ENCODE results near the gene ZFP62. TPM values are rescaled to one million over a fixed set of nuclear protein-coding genes. Genes with fewer than 3 reads are reported as not detected.
A peak's percentile ranks its signal among the peaks of the same experiment; 100 is the strongest.

Gene ZFP62
- total RNA-seq, 1 donor from 2014 or later, result 14.5 TPM

DNA sequence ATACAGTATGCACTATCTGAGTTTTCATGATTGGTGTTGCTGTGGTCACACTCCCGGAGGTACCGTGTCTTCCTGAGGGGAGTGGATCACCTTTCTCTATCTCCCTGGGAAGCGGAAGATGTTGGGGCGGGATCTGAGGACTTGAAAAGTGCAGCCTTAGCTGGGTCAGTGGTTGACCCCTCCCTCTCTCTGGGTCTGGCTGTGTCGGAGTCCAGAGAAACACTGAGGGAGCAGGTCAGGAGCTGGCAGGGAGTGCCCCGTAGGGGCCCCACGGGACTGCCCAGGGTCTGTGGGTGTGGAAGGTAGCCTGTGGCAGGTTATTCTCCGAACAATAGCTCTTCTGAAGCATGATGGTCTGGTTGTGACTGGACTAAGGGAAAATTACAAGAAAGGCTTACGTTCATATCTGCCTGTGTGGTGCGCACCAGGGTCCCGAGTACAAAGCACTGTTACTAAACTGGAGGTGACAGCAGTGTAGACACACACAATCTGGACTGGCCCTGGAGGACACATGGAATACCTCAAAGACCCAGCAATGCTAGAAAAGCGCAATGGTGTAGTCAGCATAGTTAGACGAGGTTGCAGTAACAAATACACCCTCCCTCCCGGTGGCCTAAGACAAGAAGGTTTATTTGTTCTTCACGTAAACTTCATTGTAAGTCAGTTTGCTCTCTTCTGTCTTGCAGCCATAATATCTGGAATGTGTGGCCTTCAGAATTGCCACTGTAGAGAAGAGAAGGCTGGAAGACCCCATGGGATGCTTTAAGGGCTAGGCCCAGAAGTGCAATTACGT, 9.4 kb upstream of the ZFP62 start:
- Mint-ChIP-seq H3K27ac (ENCODE audit: unreplicated experiment) (no peak overlapping the region), H3K4me1 (ENCODE audit: low read depth, unreplicated experiment) (no peaks in the 10 kb centered on the region), H3K4me3 (ENCODE audit: unreplicated experiment) (no peak overlapping the region), H3K27me3 (ENCODE audit: low read depth, unreplicated experiment) (peaks cover 1% of the 10 kb centered on the region), H3K9me3 (ENCODE audit: unreplicated experiment) (no peaks in the 10 kb centered on the region), H3K36me3 (ENCODE audit: low read depth, unreplicated experiment) (no peaks in the 10 kb centered on the region)
- Histone ChIP-seq H3K27ac (ENCODE audit: low read depth, low read length) (no peak overlapping the region), H4K20me1 (ENCODE audit: insufficient read depth, low read length) (no peaks in the 10 kb centered on the region), H2AFZ (ENCODE audit: low read depth, low read length) (no peak overlapping the region), H3K9me3 (ENCODE audit: insufficient read depth, low read depth, low read length) (no peaks in the 10 kb centered on the region), H3K36me3 (ENCODE audit: insufficient read depth, low read length) (no peaks in the 10 kb centered on the region), H3K4me1 (ENCODE audit: insufficient read depth, low read length) (no peaks in the 10 kb centered on the region), H3K79me2 (ENCODE audit: insufficient read depth, low read length) (no peaks in the 10 kb centered on the region), H3K27me3 (ENCODE audit: insufficient read depth, low read length) (no peaks in the 10 kb centered on the region), H3K9ac (ENCODE audit: low read length) (no peak overlapping the region), H3K4me2 (ENCODE audit: low read length) (no peak overlapping the region), H3K4me3 (ENCODE audit: insufficient read depth, low read depth, low read length) (no peak overlapping the region)
- TF ChIP-seq, protein P1, sequence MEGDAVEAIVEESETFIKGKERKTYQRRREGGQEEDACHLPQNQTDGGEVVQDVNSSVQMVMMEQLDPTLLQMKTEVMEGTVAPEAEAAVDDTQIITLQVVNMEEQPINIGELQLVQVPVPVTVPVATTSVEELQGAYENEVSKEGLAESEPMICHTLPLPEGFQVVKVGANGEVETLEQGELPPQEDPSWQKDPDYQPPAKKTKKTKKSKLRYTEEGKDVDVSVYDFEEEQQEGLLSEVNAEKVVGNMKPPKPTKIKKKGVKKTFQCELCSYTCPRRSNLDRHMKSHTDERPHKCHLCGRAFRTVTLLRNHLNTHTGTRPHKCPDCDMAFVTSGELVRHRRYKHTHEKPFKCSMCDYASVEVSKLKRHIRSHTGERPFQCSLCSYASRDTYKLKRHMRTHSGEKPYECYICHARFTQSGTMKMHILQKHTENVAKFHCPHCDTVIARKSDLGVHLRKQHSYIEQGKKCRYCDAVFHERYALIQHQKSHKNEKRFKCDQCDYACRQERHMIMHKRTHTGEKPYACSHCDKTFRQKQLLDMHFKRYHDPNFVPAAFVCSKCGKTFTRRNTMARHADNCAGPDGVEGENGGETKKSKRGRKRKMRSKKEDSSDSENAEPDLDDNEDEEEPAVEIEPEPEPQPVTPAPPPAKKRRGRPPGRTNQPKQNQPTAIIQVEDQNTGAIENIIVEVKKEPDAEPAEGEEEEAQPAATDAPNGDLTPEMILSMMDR (IDR thresholded peaks at IDR 0.05; ENCODE audit: insufficient read depth, low read depth, low read length), result no peak
- no peak for TF ChIP-seq EZH2 (IDR thresholded peaks at IDR 0.05; ENCODE audit: insufficient read depth, low read length)
- no peak for FAIRE-seq
- DNase-seq (ENCODE audit: low read depth), result no peak

DNA sequence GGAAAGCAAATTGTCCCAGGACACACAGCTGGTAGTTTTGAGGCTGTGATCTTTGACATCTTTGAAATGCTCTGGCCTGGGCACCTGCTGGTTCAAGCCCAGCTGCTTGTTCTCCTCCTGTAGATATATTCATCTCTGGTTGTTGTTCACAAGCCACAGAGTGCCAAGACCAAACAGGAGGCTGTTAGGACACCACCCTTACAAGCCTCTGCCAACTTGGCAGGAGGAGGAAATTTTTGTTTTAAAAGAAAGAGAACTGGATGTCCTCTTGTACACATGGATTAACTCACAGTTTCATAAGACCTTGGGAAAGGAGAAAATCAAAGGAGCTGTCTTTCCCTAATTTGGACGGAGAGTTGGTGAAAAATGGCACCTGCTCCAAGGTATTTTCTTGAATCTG, 8.5 kb upstream of the ZFP62 start:
- Histone ChIP-seq H3K36me3 (ENCODE audit: insufficient read depth, low read length) (no peaks in the 10 kb centered on the region), H3K9me3 (ENCODE audit: insufficient read depth, low read depth, low read length) (no peaks in the 10 kb centered on the region), H4K20me1 (ENCODE audit: insufficient read depth, low read length) (no peaks in the 10 kb centered on the region), H3K27ac (ENCODE audit: low read depth, low read length) (no peak overlapping the region), H3K79me2 (ENCODE audit: insufficient read depth, low read length) (no peaks in the 10 kb centered on the region), H3K27me3 (ENCODE audit: insufficient read depth, low read length) (no peaks in the 10 kb centered on the region), H2AFZ (ENCODE audit: low read depth, low read length) (no peak overlapping the region), H3K4me2 (ENCODE audit: low read length) (no peak overlapping the region), H3K4me1 (ENCODE audit: insufficient read depth, low read length) (no peaks in the 10 kb centered on the region), H3K4me3 (ENCODE audit: insufficient read depth, low read depth, low read length) (no peak overlapping the region), H3K9ac (ENCODE audit: low read length) (no peak overlapping the region)
- no peak overlapping the region for H3K27ac Mint-ChIP-seq (ENCODE audit: unreplicated experiment)
- DNase-seq (ENCODE audit: low read depth), result no peak
- H3K9me3 Mint-ChIP-seq (ENCODE audit: unreplicated experiment), result no peaks in the 10 kb centered on the region
- H3K4me1 Mint-ChIP-seq (ENCODE audit: low read depth, unreplicated experiment), result no peaks in the 10 kb centered on the region
- H3K27me3 Mint-ChIP-seq (ENCODE audit: low read depth, unreplicated experiment), result peaks cover 1% of the 10 kb centered on the region
- no peaks in the 10 kb centered on the region for H3K36me3 Mint-ChIP-seq (ENCODE audit: low read depth, unreplicated experiment)
- no peak for TF ChIP-seq EZH2 (IDR thresholded peaks at IDR 0.05; ENCODE audit: insufficient read depth, low read length)
- TF ChIP-seq, protein P1 (IDR thresholded peaks at IDR 0.05; ENCODE audit: insufficient read depth, low read depth, low read length), result no peak
- FAIRE-seq, result no peak
- H3K4me3 Mint-ChIP-seq (ENCODE audit: unreplicated experiment), result no peak overlapping the region

DNA sequence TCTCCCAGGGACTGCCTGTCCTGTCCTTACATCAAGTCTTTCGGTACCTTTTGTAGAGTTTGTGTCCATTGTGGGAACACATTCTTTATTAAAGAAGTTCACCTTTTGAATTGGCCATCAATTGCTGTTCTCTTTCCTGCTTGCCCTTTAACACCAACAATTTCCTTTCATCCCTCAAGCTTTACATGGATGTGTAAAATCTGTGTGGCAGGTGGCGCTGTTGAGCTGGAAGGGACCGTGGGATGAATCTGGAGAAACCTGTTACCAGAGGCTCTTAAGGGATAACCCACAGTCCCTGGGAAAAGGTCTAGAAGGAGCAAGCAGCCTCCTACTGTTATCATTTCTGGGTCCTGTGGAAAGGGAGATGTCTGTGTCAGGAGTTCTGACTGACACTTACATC, 7.9 kb upstream of the ZFP62 start:
- Histone ChIP-seq H3K4me2 (ENCODE audit: low read length) (no peak overlapping the region), H3K4me1 (ENCODE audit: insufficient read depth, low read length) (no peaks in the 10 kb centered on the region), H3K27me3 (ENCODE audit: insufficient read depth, low read length) (no peaks in the 10 kb centered on the region), H3K79me2 (ENCODE audit: insufficient read depth, low read length) (no peaks in the 10 kb centered on the region), H3K9me3 (ENCODE audit: insufficient read depth, low read depth, low read length) (no peaks in the 10 kb centered on the region), H2AFZ (ENCODE audit: low read depth, low read length) (no peak overlapping the region), H3K27ac (ENCODE audit: low read depth, low read length) (no peak overlapping the region), H3K9ac (ENCODE audit: low read length) (no peak overlapping the region), H3K4me3 (ENCODE audit: insufficient read depth, low read depth, low read length) (no peak overlapping the region), H4K20me1 (ENCODE audit: insufficient read depth, low read length) (no peaks in the 10 kb centered on the region), H3K36me3 (ENCODE audit: insufficient read depth, low read length) (no peaks in the 10 kb centered on the region)
- no peak overlapping the region for H3K27ac Mint-ChIP-seq (ENCODE audit: unreplicated experiment)
- H3K36me3 Mint-ChIP-seq (ENCODE audit: low read depth, unreplicated experiment), result no peaks in the 10 kb centered on the region
- no peaks in the 10 kb centered on the region for H3K9me3 Mint-ChIP-seq (ENCODE audit: unreplicated experiment)
- TF ChIP-seq EZH2 (IDR thresholded peaks at IDR 0.05; ENCODE audit: insufficient read depth, low read length), result no peak
- TF ChIP-seq, protein P1 (IDR thresholded peaks at IDR 0.05; ENCODE audit: insufficient read depth, low read depth, low read length), result peak; percentile 85
- no peak overlapping the region for H3K4me3 Mint-ChIP-seq (ENCODE audit: unreplicated experiment)
- FAIRE-seq (no peak), DNase-seq (ENCODE audit: low read depth) (peak; percentile 30)
- H3K4me1 Mint-ChIP-seq (ENCODE audit: low read depth, unreplicated experiment), result no peaks in the 10 kb centered on the region
- H3K27me3 Mint-ChIP-seq (ENCODE audit: low read depth, unreplicated experiment), result peaks cover 1% of the 10 kb centered on the region

All from astrocyte (in vitro differentiated cells and primary cell).